ENCODE measurements around the gene TMC1. TPM values are rescaled to one million over a fixed set of nuclear protein-coding genes. Genes with fewer than 3 reads are reported as not detected.
"Not testable (repeated sequence)": the region's sequence is repeated elsewhere in the genome, so short reads cannot be mapped to it uniquely, and the experiment has no call there.

The TMC1 gene
- 0.82 and 0.95 TPM in 2 replicates for total RNA-seq (2021; fragmentation: NEBNext Ultra II Directional; extraction: Animal tissue kit (Norgen Biotek cat#: 25700))
- polyA plus RNA-seq (2011; rRNA removed), result 0.55 and 0.98 TPM in 2 replicates
- polyA plus RNA-seq (2011; cell fraction: cytosol; rRNA removed), result 1.0 TPM
- polyA plus RNA-seq (2011; cell fraction: nucleus; rRNA removed), result 0.53 TPM
- polyA plus RNA-seq (2012, experiment 1 of 2), result 0.46 to 1.1 TPM (median 0.87 TPM) in 4 replicates
- polyA plus RNA-seq (2012, experiment 2 of 2), result 0.07 TPM
- 1.1 TPM for polyA plus RNA-seq (2013, experiment 1 of 2)
- 1.2 TPM for polyA plus RNA-seq (2013, experiment 2 of 2)
- polyA minus RNA-seq (2011; rRNA and poly(A)+ RNA removed), result 3.3 and 3.9 TPM in 2 replicates
- polyA minus RNA-seq (2011; cell fraction: cytosol; rRNA and poly(A)+ RNA removed), result 0.66 TPM
- 2.2 TPM for polyA minus RNA-seq (2011; cell fraction: nucleus; rRNA and poly(A)+ RNA removed)
- long read RNA-seq, experiment 1, partial matches to known transcripts, result 0 of 1 reads
- long read RNA-seq, experiment 1, other reads (novel, unspliced or antisense), result 1 of 1 reads
- long read RNA-seq, experiment 2, partial matches to known transcripts, result 0 of 1 reads
- long read RNA-seq, experiment 2, other reads (novel, unspliced or antisense), result 1 of 1 reads

GRCh38 chr9:72521416-72521815 is at the start of gene TMC1:
Gene TMC1, plus strand, starts transcription at chr9:72521608. Its CDS starts 127,041 bp downstream, at chr9:72648649.
- H4K20me1 ChIP-seq (replicated peaks in 1 of 2; ENCODE audit: control insufficient read depth in 1 of 2, insufficient read depth in 2 of 2, low read length in 2 of 2); FAIRE-seq; H3K79me1 ChIP-seq (ENCODE audit: low read depth, low read length); H3K56ac ChIP-seq (replicated peaks; ENCODE audit: insufficient read length, low read depth, low read length); H3K18ac ChIP-seq (ENCODE audit: extremely low read depth, low read length); H3K23ac ChIP-seq (ENCODE audit: insufficient read length); H3K4me1 ChIP-seq (replicated peaks in 1 of 4; ENCODE audit: control insufficient read depth in 3 of 4, insufficient read depth in 4 of 4, low read length in 3 of 4); H2BK5ac ChIP-seq (ENCODE audit: low read depth, low read length); H2BK20ac ChIP-seq (ENCODE audit: low read length); POLR2A ChIA-PET (ENCODE audit: partially characterized antibody); H3K4me2 ChIP-seq (ENCODE audit: insufficient read depth in 1 of 2, low read depth in 2 of 2, low read length in 2 of 2); H3K36me3 ChIP-seq (ENCODE audit: control insufficient read depth in 2 of 4, insufficient read depth in 4 of 4, low read length in 3 of 4); H4K8ac ChIP-seq (ENCODE audit: extremely low read depth, insufficient read depth, low read length); H2BK15ac ChIP-seq (ENCODE audit: low read length); H2AFZ ChIP-seq (ENCODE audit: low read length); H3K27ac ChIP-seq (ENCODE audit: low read depth, low read length); H3K23me2 ChIP-seq (ENCODE audit: low read depth, low read length); H2BK12ac ChIP-seq (ENCODE audit: low read depth, low read length); H2BK120ac ChIP-seq (replicated peaks; ENCODE audit: low read depth, low read length); H3K27me3 ChIP-seq (replicated peaks in 1 of 4; ENCODE audit: control insufficient read depth in 3 of 4, extremely low read depth in 1 of 4, insufficient read depth in 3 of 4, low read length in 3 of 4); H3K79me2 ChIP-seq (ENCODE audit: control insufficient read depth in 1 of 2, insufficient read depth in 2 of 2, low read length in 2 of 2); H4K5ac ChIP-seq (ENCODE audit: insufficient read length, low read depth, low read length); H3K9me3 ChIP-seq (ENCODE audit: insufficient read depth in 2 of 2, low read depth in 1 of 2, low read length in 1 of 2); CTCF ChIA-PET (ENCODE audit: partially characterized antibody); DNase-seq (ENCODE audit: low read depth in 1 of 2, low spot score in 2 of 2); H4K91ac ChIP-seq (replicated peaks; ENCODE audit: insufficient read length, low read length); H3K14ac ChIP-seq (ENCODE audit: insufficient read length); H3K4me3 ChIP-seq (ENCODE audit: extremely low read depth in 1 of 4, insufficient read depth in 2 of 4, low read depth in 3 of 4, low read length in 4 of 4); H2AK5ac ChIP-seq (ENCODE audit: low read depth, low read length); H3K4ac ChIP-seq (replicated peaks; ENCODE audit: insufficient read length, low read depth, low read length); H3K9ac ChIP-seq (replicated peaks in 1 of 4; ENCODE audit: extremely low read depth in 1 of 4, low read depth in 3 of 4, low read length in 3 of 4): not testable (repeated sequence)
- 82% methylated on average over 3 of the region's 17 CpGs; no CpG with 5 or more reads in 1 of the 2 experiments for WGBS, 2 experiments (ENCODE audit: extremely low coverage in 1 of 2, insufficient coverage in 1 of 2, insufficient read length in 1 of 2, insufficient replicate concordance in 2 of 2, low coverage in 1 of 2, low lambda C conversion rate in 2 of 2, missing lambda C conversion rate in 1 of 2)

Measured in H1 (cell line).